Measurements from ENCODE around the gene ZNF479. TPM values are rescaled to one million over a fixed set of nuclear protein-coding genes. Genes with fewer than 3 reads are reported as not detected.
"Not testable (repeated sequence)": the region's sequence is repeated elsewhere in the genome, so short reads cannot be mapped to it uniquely, and the experiment has no call there.

ZNF479 gene
- not detected in 2 replicates for total RNA-seq

GRCh38 chr7:57132336-57132735, at the start of gene ZNF479:
Gene ZNF479, minus strand, starts transcription at chr7:57132436. Its CDS starts 112 bp downstream, at chr7:57132324.
- not testable (repeated sequence) for DNase-seq (ENCODE audit: low read depth in 2 of 2)

- DNase-seq (ENCODE audit: low read depth in 2 of 2) = no peak
Measured at GRCh38 chr7:57182031-57182430, 49.8 kb upstream of the ZNF479 start.

GRCh38 chr7:57181281-57181680, 49.0 kb upstream of the ZNF479 start:
- no peak for DNase-seq (ENCODE audit: low read depth in 2 of 2)

- no peak for DNase-seq (ENCODE audit: low read depth in 2 of 2)
Measured at GRCh38 chr7:57179776-57180415, 47.7 kb upstream of the ZNF479 start.

DNA sequence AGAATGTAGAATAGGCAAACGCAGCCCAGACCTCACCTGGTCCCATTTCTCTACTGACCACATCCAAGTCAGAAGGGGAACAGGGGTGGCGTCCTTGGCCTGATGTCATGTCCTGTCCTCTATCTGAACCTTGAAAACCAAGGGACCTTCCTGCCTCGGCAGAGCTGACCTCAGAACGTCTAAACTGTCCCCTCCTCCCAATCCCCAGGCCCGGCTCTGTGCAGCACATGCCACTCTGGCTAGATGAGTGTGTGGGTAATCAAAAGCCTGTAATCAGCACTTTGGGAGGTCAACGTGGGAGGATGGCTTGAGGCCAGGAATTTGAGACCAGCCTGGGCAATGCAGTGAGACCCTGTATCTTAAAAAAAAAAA, 46.5 kb upstream of the ZNF479 start:
- DNase-seq (ENCODE audit: low read depth in 2 of 2) = no peak

DNA sequence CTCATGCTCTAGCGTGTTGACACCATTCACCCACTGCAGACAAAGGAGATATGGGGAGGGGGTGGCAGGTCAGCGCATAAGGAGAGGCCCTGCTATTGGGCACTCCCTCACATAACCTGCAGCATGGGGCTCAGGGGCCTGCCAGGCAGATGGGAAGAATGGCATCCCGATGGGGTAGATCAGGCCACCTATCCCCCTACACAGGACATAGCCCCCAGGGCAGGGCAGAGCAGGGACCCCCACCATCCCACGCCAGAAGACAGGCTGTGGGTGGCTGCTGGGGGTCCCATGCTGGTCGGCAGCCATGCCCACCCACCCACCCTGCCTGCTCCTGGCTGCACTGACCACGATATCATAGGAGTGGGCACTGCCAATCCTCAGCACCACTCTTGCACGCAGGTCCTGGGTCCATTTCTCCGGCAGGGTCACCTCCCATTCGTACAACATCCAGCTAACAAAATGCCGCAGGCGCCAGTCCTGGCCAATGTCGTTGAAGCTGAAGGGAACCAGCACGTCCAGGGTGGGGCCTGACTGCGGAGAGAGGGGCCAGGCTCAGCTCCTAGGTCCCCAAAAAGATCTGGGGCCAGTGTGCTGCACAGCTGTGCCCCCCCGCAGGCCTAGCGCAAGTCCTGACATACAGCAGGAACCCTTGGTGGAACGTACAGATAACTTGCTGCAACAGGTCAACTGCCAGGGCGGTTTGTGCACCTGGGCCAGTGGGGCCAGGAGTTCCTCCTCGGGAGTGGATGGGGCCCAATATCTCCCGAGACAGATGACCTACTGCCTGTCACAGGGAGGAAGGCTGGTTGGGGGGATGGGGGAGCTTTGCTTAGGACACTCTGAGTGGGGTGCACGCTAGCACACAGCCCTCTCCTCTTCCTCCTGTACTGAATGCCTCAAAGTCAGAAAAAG, 45.9 kb upstream of the ZNF479 start:
- DNase-seq (ENCODE audit: low read depth in 2 of 2) = no peak

DNA sequence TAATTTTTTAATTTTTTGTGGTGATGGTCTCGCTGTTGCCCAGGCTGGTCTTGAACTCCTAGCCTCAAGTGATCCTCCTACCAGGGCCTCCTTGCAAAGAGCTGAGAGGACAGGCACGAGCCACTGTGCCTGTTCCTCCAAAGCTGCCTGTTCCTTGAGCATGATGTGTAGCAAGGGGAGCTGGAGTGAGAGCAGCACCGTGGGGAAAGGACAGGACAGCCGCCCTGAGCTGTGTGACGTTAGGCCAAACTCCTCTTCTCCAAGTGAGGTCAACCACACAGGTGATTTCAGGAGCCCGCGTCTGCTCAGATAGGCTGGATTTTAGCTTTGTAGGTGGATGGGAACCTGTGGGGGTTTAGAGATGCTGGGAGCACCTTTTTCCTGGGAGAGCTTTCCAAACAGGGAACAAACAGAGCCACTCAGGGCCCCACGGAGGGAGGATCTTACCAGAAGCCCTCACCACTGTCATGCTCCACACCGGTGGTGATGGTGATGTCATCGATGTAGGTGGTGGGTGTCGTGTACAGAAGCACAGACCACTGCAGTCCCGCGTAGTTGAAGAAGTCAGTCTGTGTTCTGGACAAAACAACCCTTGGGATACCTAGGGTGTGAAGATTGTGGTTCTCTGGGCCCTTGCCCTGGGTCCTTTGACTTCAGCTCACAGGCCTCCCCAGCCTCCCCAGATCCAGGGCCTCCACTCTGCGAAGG, 44.8 kb upstream of the ZNF479 start:
- DNase-seq (ENCODE audit: low read depth in 2 of 2) = no peak

GRCh38 chr7:57165285-57165899, 33.2 kb upstream of the ZNF479 start:
- DNase-seq (ENCODE audit: low read depth in 2 of 2) = no peak

GRCh38 chr7:57120123-57120784, 12.0 kb downstream of the ZNF479 start:
- not testable (repeated sequence) for DNase-seq (ENCODE audit: low read depth in 2 of 2)

Measured in dermis microvascular lymphatic vessel endothelial cell (primary cell).